ENCODE measurements around the gene CISH. TPM values are rescaled to one million over a fixed set of nuclear protein-coding genes. Genes with fewer than 3 reads are reported as not detected.

Gene CISH
- total and polyA plus RNA-seq, 9 of the 15 experiments (the other 6 are each of a cell fraction or from before 2014, with no cell fraction given): 1.7 to 47.7 (median 18.3) TPM

GRCh38 chr3:50612234-50612882 is 784 bp upstream of the CISH start (continued):
- TF ChIP-seq MBD1 (CRISPR knock-in tag; IDR thresholded peaks at IDR 0.05) (no peak), E2F3 (CRISPR knock-in tag; IDR thresholded peaks at IDR 0.05) (no peak), ERF (CRISPR knock-in tag; IDR thresholded peaks at IDR 0.05) (no peak; the same call in 1 of the 2 replicates), RBFOX2 (IDR thresholded peaks at IDR 0.05; ENCODE audit: low read depth, low read length) (peak; percentile 79), TFAP4 (CRISPR knock-in tag; IDR thresholded peaks at IDR 0.05; ENCODE audit: borderline replicate concordance) (peak; percentile 52; the same call in 1 of the 2 replicates), ATF1 (CRISPR knock-in tag; IDR thresholded peaks at IDR 0.05) (no peak), ATF1 (tag; IDR thresholded peaks at IDR 0.05) (peak; percentile 78), CHAMP1 (IDR thresholded peaks at IDR 0.05) (no peak), CCAR2 (IDR thresholded peaks at IDR 0.05; ENCODE audit: low read depth, low read length) (no peak), CREBBP (IDR thresholded peaks at IDR 0.05; ENCODE audit: low read depth, low read length) (no peak), SPI1 (IDR thresholded peaks at IDR 0.05; ENCODE audit: borderline replicate concordance, low read depth, low read length) (no peak), ZC3H4 (CRISPR knock-in tag; IDR thresholded peaks at IDR 0.05; ENCODE audit: borderline replicate concordance) (no peak), XRCC3 (IDR thresholded peaks at IDR 0.05) (no peak), ZBTB26 (CRISPR knock-in tag; IDR thresholded peaks at IDR 0.05) (no peak), HDAC6 (IDR thresholded peaks at IDR 0.05; ENCODE audit: low read depth, low read length) (no peak), DNMT1 (IDR thresholded peaks at IDR 0.05) (no peak), ELK3 (CRISPR knock-in tag; IDR thresholded peaks at IDR 0.05) (no peak), THRAP3 (IDR thresholded peaks at IDR 0.05; ENCODE audit: borderline replicate concordance) (no peak), ETV1 (tag; conservative IDR thresholded peaks at IDR 0.05; ENCODE audit: low read depth) (no peak), ELF2 (CRISPR knock-in tag; IDR thresholded peaks at IDR 0.05) (no peak), ZNF644 (tag; IDR thresholded peaks at IDR 0.05; ENCODE audit: low read depth) (no peak), ZFPM2 (CRISPR knock-in tag; IDR thresholded peaks at IDR 0.05) (no peak), PCBP1 (IDR thresholded peaks at IDR 0.05; ENCODE audit: low read depth, low read length, poor library complexity, severe bottlenecking) (no peak)

All from K562 (cell line).